ENCODE results near the gene DPPA5. TPM values are rescaled to one million over a fixed set of nuclear protein-coding genes. Genes with fewer than 3 reads are reported as not detected.
"Not testable (repeated sequence)": the region's sequence is repeated elsewhere in the genome, so short reads cannot be mapped to it uniquely, and the experiment has no call there.

Gene DPPA5
- total and polyA plus RNA-seq, 12 donors, result not detected

DNA sequence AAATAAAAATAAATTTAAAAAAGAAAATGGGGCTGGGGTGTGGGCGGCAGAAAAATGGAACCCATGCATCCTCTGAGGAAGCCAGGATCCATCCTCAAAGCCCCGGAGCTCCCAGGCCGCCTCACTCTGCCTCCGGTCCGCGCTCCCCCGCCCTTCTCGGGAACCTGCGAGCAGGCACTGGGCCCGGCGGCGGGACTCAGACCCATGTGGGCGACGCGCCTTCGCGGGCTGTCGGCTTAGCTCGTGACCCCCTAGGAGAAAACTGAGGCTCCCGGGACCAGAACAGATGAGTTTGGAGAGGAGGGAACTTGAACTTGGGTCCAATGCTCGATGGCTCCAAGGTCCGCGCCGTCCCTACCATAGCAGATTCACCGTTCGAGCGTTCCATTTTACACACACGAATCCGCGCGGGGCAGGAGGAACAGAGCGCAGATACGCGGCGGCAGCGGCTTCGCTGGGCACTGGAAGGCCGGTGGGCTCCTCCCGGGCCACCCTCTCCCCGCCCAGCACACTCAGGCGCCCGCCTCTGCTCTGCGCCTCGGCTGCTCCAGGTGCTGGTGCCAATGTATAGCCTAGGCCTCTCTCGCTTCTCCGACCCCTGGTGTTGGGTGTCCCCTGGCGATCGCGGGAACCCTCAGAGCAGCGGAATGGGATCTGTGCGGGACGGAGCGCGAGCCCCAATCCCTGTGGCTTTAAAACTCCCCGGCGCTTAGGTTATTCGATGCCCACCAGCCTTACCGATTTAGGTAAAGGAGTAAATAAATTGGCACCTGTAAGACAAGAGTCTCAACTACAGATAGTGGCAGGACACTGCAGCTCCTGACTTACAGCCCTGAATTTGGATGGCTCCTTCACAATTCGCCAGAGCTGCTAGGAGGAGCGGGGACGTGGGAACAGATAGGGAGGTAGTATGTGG, 39.2 kb downstream of the DPPA5 start:
- 15 to 20% (median 17%) methylated on average over 41 to 61 of the region's 61 CpGs for WGBS, 4 donors
- intact Hi-C loops (cut with DNase I), result no loop called here
- H3K4me1 ChIP-seq (replicated peaks in 1 of 2), result peaks cover 0 to 8% of the 10 kb centered on the region in 2 donors
- H3K36me3 ChIP-seq (replicated peaks in 1 of 2), result no peaks in the 10 kb centered on the region
- H3K27ac ChIP-seq, result no peak overlapping the region
- DNase-seq, result no peak
- H3K27me3 ChIP-seq, result peaks cover 22% of the 10 kb centered on the region
- no peak for TF ChIP-seq POLR2A (IDR thresholded peaks at IDR 0.05)
- no peak for TF ChIP-seq CTCF (IDR thresholded peaks at IDR 0.05)
- H3K4me3 ChIP-seq, result no peak overlapping the region
- no peaks in the 10 kb centered on the region for H3K9me3 ChIP-seq (replicated peaks in 1 of 3)

DNA sequence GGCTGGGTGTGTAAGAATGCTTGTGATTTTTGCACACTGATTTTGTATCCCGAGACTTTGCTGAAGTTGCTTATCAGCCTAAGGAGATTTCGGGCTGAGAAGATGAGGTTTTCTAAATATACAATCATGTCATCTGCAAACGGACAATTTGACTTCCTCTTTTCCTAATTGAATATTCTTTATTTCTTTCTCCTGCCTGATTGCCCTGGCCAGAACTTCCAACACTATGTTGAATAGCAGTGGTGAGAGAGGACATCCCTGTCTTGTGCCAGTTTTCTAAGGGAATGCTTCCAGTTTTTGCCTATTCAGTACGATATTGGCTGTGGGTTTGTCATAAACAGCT, 43.6 kb downstream of the DPPA5 start:
- H3K27me3 ChIP-seq, result peaks cover 31% of the 10 kb centered on the region
- peak overlapping the region in 2 of 4 donors; percentile 35 to 41 for H3K4me3 ChIP-seq
- H3K36me3 ChIP-seq (replicated peaks in 1 of 2); DNase-seq; H3K27ac ChIP-seq; H3K9me3 ChIP-seq (replicated peaks in 1 of 3); intact Hi-C loops (cut with DNase I): not testable (repeated sequence)
- 9 to 18% (median 12%) methylated on average over 4 of the region's 4 CpGs for WGBS, 4 donors
- peaks cover 0 to 13% of the 10 kb centered on the region in 2 donors for H3K4me1 ChIP-seq (replicated peaks in 1 of 2)

DNA sequence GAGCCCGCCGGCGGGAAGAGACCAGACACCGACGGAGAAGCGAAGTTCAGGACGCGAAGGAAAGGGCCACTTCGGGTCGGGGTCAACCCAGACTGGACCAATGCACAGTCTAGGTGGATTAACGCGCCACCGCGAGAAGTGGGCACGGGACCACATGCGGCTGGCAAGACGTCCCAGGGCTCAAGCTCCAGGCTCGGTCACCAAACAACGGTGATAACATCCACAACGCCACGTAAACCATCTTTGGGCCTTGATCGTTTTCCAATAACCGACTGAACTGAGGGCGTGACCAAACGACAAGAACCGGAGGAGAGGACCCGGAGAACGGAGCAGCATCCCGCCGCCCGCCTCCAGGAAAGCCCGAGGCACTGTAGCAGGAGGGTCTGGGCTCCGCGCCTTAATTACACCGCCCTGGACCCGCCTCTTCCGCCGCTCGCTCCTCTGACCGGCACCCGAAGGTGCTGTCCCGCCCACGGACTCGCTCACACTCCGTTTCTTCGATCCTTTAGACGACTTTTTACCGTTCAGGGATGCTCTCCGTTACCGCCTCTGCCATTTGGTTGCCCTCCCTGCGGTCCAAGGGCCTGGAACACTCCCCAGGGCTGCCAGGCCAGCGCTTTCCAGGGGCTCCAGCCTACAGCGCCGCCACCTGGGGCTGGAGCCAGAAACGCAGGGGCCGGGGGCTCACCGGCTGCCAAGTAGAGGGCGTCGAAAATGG, 44.1 kb downstream of the DPPA5 start:
- Histone ChIP-seq H3K4me1 (replicated peaks in 1 of 2) (peaks cover 0 to 13% of the 10 kb centered on the region in 2 donors), H3K4me3 (peak overlapping the region in 3 of 4 donors; percentile 35 to 41 (median 40)), H3K9me3 (replicated peaks in 1 of 3) (no peaks in the 10 kb centered on the region), H3K27me3 (peaks cover 27% of the 10 kb centered on the region), H3K36me3 (replicated peaks in 1 of 2) (no peaks in the 10 kb centered on the region), H3K27ac (no peak overlapping the region)
- intact Hi-C loops (cut with DNase I), result no loop called here
- DNase-seq, result peak in 4 of 7 donors; percentile 4 to 21 (median 18)
- 0 to 1% (median 0%) methylated on average over 34 to 59 of the region's 59 CpGs for WGBS, 4 donors
- TF ChIP-seq CTCF (IDR thresholded peaks at IDR 0.05), result no peak
- TF ChIP-seq POLR2A (IDR thresholded peaks at IDR 0.05), result no peak

GRCh38 chr6:73309535-73309784, 44.6 kb downstream of the DPPA5 start:
- peaks cover 0 to 13% of the 10 kb centered on the region in 2 donors for H3K4me1 ChIP-seq (replicated peaks in 1 of 2)
- H3K4me3 ChIP-seq, result peak overlapping the region in 2 of 4 donors; percentile 35 to 41
- WGBS, 4 donors, result 0 to 8% (median 7%) methylated on average over 3 to 13 of the region's 13 CpGs
- no peaks in the 10 kb centered on the region for H3K9me3 ChIP-seq (replicated peaks in 1 of 3)
- H3K27me3 ChIP-seq, result peaks cover 22% of the 10 kb centered on the region
- intact Hi-C loops (cut with DNase I), result no loop called here
- no peak overlapping the region for H3K27ac ChIP-seq
- no peak for DNase-seq
- no peaks in the 10 kb centered on the region for H3K36me3 ChIP-seq (replicated peaks in 1 of 2)
- TF ChIP-seq POLR2A (IDR thresholded peaks at IDR 0.05) (no peak), CTCF (IDR thresholded peaks at IDR 0.05) (no peak)
